Activated CD4-positive, alpha-beta T cell treated with anti-CD3 and anti-CD28 coated beads, Interleukin-2, amount 50 U/mL, for 24 hours (primary cell): ENCODE measurements around the gene E2F3.

Experiments used
- DNase-seq, 2 donors: peaks; one replicate each; pipeline ENCODE4 v3.0.0-alpha.2; 2020; ENCODE audit warnings: low read depth in 1 of 2, low spot score in 1 of 2

E2F3 gene

DNA sequence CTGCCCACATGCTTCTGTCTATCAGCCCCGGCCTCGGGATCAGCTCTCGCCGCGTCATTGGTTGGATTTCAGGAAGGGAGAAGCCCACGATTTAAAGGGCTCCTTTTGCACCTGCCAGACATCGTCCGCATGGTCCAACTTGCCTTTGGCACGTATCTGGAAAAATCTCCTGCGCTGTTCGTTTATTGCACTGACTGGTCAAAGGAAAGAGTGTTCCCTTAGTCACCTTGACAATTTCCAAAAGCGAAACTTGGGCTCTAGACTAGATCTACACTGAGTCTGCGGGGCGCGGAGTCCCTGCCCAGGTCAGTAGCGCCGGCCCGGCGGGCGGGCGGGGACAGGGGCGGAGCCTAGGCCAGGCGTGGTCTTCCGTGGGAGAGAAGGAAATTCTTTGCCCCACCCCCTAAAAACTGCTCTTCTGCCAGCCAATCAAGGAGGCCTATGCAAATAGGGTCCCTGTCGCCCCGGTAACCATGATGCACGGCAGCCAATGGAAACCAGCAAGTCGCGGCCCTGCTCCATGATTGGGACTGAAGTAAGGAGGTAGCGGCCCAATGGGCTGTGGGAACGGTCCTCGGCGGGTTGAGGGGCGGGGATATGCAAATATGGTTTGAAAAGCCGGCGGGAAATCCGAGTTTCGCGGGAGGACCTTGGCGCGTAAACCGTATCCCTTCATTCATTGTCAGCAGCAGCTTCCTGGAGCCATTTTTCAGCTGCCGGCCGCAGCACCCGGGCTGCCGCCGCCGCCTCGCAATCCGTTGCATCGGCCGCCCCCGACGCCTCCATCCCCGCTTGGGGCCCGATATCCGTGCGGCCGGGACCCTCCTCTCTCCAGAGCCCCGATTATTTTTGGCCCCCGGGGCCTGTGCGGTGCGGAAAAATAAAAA lies at the start of gene E2F3:
E2F3 (plus strand) TSS at position 675 of the 887 bp plus-strand sequence. CDS start 354 bp downstream, outside the sequence.
- DNase-seq = peak; percentile 95 to 100

DNA sequence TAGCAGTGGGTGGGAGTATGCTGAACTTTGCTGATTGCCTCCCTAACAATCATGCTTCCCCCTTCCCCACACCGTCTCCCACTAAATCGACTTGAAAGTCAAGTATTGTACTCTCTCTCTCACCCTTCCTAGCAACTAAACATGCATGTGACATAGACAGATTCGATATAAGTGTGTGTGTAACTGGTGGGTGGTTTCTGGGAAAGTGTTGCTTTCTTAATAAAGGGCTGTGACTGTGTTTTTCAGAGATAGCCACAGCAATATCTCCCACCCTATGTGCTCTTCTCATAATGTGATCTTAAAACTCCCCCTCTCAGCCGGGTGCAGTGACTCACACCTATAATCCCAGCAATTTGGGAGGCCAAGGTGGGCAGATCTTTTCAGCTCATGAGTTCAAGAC lies 49.3 kb upstream of the E2F3 start:
- DNase-seq = no peak

DNA sequence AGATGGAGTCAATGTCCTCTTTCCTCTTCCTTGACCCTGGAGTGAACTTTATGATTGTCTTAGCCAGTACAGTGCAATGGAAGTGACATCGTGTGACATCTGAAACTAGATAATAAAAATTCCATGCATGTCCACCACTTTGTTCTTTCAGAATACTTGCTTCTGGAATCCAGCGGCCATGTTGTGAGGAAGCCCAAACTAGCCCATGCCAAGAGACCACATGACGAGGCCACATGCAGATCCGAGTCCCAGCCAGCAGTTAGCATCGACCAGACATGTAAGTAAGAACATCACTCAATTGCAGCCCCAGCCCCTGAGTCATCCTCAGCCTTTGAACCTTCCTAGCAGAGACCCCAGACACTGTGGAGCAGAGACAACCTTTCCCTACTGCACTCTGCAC lies 48.5 kb upstream of the E2F3 start:
- DNase-seq = no peak

DNA sequence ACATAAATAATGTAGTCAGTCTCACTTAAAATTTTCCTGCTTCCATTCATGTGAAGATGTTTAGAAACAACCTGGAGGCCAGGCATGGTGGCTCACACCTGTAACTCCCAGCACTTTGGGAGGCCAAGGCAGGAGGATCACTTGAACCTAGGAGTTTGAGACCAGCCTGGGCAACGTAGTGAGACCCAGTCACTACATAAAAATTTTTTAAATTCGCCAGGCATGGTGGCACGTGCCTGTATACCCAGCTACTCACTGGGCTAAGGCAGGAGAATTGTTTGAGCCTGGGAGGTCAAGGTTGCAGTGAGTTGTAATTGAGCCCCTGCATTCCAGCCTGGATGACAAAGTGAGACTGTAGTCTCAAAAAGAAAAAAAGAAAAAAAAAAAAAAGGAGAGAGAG lies 47.3 kb upstream of the E2F3 start:
- no peak for DNase-seq

DNA sequence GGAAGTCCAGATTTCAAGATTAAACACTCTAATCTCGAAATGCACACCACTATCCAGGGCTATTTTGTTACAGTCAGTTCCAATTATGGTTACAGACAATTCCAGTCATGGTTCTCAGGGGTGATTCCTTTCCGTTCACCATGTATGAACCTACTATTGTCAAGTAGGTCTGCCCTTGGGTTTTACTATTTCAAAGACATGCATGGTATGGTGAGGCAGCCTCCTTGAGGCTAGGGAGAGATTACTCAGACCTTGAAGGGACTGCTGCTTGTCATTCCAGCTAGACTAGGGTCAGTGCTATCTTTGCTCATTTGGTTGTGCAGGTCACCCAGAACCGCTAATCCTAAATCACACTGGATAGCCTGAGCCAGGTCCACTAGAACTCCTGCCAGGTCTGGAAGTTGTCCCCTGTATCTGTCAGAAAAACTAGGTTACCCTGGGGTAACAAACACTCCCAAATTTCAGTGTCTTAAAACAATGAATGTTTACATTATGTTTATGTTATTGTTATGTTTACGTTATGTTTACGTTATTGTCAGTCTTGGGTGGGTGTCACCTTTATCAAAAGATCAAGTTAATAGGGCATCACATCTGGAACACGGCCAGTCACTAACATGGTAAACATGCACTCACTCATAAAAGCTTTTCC lies 41.1 kb upstream of the E2F3 start:
- no peak for DNase-seq

DNA sequence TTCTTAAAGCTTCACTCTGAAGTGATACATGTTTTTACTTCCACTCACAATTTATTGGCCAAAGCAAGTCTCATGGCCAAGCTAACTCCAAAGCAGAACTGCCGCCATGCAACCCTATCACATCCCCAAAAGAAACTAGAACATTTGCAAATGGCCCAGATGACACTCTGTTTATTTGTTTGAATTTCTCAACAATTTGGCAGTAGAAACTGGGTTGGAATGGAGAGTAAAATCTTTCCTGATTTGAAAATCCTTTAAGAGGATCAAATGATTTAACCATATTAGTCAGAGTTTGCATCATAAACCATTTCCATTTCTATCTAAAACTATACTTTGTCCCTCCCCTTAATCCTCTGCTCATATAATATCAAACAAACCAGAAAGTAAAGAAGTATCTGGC lies 39.1 kb upstream of the E2F3 start:
- DNase-seq = no peak

DNA sequence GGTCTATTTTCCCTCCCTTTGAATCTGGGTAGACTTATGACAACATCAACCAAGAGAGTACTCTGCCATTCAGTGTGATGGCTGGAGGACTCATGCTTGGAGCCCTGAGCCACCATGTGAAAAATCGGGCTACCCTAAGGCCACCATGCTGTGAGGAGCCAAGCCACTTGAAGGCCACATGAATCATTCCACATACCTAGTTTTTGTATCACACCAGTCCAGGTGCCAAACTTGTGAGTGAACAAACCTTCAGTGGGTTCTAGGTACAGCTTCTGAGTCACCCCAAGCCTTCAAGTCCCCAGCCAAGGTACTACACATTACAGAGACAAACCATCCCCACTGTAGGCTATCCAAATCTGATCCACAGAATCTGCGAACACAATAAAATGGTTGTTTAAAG lies 37.4 kb upstream of the E2F3 start:
- no peak for DNase-seq

DNA sequence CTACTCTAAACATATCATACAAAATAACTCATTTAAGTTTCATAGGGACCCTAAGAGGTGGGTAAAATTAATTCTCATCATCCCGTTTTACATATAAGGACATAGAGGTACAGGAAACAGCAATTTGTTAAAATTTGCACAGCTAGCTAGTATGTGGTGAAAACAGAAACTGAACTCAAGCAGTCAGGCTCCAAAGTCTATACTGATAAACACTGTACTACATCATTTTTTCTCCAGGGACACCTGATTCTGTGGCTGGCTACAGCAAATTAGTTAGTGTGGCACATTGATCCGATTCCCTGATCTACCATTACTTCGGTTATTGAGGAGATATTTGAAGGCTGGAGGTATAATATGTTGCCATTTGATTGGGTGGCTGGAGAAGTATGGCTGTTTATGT lies 36.2 kb upstream of the E2F3 start:
- no peak for DNase-seq

DNA sequence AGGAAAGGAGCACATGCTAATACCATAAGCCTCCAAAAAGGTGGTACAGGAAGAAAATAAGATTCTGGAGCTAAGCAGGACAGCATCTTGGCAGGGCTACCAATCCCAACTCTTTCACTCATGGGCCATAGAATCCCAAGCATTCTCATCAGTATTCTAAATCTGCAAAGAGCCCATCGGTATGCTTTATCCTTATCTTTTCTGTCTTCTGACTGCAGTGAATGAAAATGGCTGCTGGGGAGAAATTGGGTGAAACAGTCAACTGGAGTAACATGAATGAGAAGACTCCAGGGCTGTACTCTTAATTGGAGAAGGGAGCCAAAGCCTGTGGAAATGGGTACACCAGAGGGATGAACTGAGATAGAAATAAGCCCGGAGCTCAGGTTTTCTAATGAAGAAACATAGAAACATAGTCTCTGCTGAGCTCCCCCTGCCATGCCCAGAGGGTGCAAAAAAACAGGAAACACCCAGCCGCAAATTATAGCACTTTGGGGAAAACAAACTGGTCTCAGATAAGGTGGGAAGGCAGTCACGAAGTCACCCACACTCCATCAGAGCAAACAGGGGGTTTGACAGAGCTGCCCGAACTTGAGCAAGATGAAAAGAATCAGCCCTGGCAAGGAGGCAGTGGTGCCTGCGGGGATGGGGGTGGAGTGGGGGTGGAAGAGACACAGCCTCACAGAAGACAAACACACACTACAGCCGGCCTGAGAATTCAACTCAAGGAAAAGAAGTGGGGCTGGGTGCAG lies 35.4 kb upstream of the E2F3 start:
- no peak for DNase-seq

DNA sequence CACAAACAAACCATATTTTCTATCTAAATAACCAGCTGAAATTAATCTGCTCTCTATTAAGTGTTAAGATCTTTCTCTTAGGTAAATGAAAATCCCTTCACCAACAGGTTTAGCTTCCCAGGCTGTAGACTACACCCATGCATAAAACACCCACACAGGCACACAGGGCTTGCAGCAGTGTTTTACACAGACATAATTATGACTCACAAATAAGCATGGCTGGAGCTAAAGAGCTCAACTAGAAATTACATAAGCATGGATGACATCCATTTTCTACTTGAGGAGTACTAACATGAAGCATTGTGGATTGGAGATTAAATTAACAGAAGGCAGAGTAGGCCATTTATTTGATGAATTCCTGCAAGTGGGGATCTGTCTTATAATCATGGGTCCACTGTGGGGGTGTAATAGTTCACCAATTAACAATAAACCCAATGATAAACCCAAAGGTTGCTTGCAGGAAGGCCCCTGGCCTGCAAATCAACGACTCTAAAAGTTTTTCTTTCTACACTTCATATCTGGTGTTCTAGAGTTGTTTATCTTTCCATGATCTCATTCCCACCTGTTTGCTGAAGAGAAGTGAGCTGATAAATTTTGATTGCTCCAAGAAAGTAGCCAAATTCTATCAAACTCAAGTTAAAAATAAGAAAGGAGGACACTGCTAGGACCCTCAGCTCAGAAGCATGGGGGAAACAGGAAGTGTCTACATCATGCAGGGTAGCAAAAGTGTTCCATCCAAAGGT lies 33.8 kb upstream of the E2F3 start:
- no peak for DNase-seq

DNA sequence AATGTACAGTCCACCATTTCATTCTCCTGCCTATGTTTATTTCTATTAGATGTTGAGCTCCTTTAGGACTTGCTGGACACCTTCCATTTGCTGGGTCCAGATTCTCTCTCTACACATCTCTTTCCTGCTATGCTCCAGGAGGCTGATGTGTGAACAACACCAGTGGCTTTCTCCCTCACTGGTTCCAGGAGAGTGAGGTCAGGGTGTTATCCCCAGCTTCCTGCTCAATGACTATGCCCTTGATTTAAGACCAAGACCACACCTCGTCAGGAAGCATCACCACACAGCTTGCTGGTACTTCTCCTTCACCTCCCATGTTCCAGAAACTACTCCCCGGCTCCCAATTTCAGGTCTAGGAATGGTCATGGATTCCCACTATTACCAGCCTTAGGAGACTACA lies 31.3 kb upstream of the E2F3 start:
- DNase-seq = no peak

DNA sequence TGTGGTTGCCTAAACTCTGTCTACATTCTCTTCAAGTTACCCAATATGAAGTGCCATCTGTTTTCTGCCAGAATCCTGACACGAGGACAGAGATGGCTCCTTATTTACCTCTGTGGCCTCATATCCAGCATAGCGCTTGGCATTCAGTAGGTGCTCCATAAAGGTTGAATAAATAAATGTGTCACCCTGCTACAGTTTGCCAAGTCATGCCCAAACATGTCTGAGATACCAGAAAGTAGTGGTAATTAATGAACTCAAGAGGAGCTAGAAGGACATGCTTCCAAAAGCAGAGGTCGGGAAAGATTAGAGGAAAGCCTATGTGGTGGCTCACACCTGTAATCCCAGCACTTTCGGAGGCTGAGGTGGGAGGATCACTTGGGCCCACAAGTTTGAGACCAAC lies 30.9 kb upstream of the E2F3 start:
- no peak for DNase-seq

DNA sequence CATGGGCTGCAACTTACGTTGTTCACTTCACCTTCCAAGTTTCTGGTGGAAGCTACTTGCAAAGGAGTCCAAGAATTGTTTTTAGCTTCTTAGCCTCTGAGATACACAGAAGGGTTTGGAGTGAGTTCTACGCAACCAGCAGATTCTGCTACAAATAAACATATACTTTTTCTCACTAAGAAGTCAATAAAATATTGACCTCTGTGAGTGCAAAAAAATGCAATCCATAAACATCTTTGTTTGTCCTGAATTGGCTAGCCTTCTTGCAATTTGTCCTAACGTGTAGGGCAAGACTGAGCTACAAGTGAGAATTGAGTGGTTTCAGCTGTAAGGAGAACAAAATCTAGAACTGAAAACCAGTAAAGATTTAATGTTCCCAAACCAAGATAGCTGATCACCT lies 26.2 kb upstream of the E2F3 start:
- DNase-seq = no peak

DNA sequence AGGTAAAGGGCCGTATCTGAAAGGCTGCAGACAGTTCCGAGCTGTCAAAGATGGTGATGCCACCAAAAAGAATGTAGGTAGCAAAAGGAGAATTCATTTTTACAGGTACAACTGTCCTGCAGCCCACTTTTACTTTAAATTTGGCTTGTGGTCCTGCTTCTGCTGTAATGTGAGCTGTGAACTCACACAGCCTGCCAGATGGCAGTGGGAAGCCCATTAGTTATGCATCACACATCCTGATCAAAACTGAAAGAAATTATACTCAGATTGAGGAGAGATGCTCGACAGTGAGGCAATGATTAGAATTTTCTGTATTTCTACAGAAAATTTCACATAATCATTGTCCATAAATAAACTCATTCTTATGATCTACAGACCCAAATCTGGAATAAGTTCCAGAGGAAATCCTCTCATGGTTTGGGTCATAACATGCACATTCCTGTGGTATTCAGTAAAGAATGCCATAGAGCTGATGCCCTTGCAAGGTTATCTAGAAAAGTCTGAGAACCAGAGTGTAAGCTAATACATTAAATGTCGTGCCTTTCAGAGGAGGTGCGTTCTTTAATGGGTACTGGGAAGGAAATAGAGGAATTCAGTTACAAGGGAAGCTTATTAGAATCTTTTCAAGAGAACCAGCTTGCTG lies 23.9 kb upstream of the E2F3 start:
- no peak for DNase-seq

DNA sequence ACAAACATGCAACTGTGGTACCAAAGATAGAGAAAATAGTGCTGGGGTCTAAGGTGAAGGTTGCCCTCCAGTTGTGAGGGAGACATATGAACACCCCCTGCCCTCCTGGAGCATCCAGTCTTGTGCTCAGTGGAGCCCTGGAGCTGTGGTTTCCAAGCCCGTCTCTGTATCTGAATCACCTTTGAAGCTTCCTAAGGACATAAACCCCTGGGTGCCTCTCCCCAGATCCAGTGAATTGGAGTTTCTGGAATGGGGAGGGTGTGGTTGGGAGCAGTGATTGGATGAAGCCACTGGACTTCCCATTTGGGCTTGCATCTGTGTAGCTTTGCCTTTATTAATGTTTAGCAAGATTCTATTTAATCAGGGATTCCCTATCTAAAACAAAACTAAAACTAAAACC lies 22.4 kb upstream of the E2F3 start:
- DNase-seq = no peak

DNA sequence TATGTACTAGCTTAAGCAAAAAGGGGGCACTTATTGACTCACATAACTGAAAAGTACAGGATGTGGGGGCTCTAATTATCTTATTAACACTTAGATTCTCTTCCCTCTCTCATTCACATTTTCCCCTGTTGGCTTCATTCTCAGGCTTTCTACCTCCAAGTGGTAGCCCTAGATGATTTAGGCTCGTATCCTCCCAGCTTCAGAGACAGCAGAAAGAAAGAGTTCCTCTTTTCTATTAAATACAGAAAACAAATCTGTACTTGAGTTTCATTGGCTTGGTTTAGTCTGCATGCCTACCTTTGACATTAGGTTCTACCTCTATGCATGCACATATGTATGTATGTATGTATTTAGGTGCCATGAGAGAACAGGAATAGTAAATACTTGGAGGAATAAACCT lies 15.5 kb upstream of the E2F3 start:
- DNase-seq = no peak

DNA sequence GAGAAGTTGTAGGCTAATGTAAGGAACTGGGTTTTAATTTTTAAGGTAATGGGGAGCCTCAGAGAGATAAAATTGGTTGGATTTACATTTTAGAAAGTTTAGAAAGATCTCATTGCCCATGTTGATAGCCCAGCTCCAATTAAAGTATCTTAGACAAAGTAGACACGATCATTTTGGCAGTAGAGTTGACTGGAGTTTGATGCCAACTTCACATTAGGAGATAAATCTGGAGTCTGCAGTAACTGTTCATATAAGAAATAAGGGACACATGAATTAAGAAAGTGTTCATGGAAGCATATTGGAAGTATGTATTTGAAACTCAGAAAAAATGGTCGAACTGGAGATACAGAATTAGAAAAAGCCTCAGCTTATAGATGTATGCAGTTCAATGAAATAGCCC lies 12.6 kb upstream of the E2F3 start:
- DNase-seq = no peak

DNA sequence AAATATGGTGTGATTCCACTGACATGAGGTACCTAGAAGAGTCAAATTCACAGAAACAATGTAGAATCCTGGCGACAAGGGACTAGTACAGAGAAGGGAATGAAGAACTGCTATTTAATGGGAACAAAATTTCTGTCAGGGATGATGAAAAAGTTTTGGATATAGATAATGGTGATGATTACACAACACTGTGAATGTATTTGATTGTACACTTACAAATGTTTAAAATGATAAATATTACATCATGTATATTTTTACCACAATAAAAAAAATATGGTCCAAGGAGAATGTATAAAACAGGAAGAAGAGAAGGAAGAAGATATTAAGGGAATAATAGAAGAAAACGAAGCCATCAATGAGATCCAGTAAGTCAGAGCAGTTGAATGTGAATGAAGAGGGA lies 8.4 kb upstream of the E2F3 start:
- DNase-seq = no peak

DNA sequence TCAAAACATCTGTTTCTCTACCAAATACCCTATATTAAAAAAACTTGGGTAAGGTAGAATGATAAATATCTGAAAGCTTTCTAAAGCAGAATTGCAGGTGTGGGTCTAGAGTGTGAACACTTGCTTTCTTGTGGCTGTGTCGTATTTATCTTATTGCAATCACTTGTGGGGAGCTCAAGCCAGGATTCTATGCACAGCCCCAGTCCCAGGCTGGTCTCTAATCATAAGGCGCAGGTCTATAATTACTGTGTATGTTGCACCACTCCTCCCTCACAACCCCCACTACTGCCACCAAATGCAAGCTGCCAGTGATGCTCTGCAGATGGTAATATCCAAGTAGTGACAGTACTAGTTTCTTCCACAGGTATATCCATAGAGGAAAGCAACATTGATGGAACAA lies 2.2 kb upstream of the E2F3 start:
- DNase-seq = no peak

DNA sequence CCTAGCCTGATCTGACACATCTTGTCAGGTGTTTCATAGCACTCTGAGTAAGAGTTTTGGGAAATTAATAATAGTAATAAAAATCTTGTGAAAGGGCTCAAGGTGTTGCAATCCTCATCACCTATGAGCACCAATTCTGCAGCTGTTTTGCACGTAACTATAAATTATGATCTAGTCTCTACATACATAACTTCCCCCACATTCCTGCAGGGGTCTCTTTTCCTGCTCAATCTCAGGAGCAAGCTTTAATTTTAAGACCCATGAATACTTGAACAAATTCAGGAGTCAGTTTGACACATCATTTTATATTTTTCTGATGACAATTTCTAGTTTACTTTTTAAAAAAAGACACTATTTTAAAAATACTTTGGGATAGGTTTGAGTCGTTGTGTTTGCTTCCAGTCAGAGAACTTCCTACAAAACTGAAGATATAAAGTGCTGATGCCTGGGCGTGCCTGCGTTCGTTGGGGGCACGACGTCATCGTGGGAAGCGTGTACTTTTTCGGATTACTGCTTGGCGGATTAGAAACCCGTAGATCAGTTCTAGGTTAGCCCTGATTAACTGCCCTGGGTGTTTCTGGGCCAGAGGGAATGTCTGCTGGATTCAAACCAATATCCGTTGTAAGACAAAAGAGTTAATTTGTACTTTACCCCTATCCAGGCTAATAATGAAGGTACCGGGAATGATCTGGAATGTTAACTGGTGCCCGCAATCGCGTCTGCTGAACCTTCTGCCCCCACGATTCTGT lies 1.0 kb upstream of the E2F3 start:
- DNase-seq = peak in 1 of 2 donors; percentile 3
